SK-N-SH (cell line): ENCODE measurements around the gene ATP8A2. TPM values are rescaled to one million over a fixed set of nuclear protein-coding genes. Genes with fewer than 3 reads are reported as not detected.

Experiments
- CTCF ChIA-PET: fragments of 300-600, 350-600 bp; formaldehyde crosslinking; extraction: SDS; loops from one replicate; lab custom pipeline; 2021; lab: Yijun Ruan, JAX
- POLR2A ChIA-PET: fragments of 350-600 bp; sonication (Branson Sonifier 250); formaldehyde crosslinking; extraction: SDS; loops from one replicate; lab custom pipeline; 2020; ENCODE audit warnings: antibody characterized with exemption, inconsistent platforms; lab: Yijun Ruan, JAX
- DNase-seq: peaks from one replicate; pipeline ENCODE4 v3.0.0; 2012
- H2AFZ ChIP-seq: fragments of 200-600 bp; sonication (generic); 2 replicates; pipeline ENCODE4 v1.8.1; 2016; ENCODE audit warnings: antibody characterized with exemption, mild to moderate bottlenecking, low read depth
- H3F3A ChIP-seq: fragments of 200-600 bp; sonication (generic); replicated peaks from 2 replicates; pipeline ENCODE3; 2016; ENCODE audit warnings: antibody characterized with exemption, mild to moderate bottlenecking; ENCODE audit not compliant: insufficient read depth
- H3K27ac ChIP-seq, 2 experiments: fragments of 200-500 bp in 1 of 2; fragments of 200-600 bp in 1 of 2; sonication (Bioruptor generic) in 1 of 2; sonication (generic), shearing (Covaris generic) in 1 of 2; 2 replicates each; pipeline versions ENCODE4 v1.5.1 to v1.6.1; 2014 to 2016; ENCODE audit warnings: low read depth in 2 of 2, inconsistent platforms in 1 of 2, low read length in 1 of 2, mild to moderate bottlenecking in 1 of 2, mixed read lengths in 1 of 2
- H3K27me3 ChIP-seq: fragments of 200-600 bp; sonication (generic), shearing (Covaris generic); 2 replicates; pipeline ENCODE4 v1.6.1; 2016; ENCODE audit warnings: mixed run types; ENCODE audit not compliant: insufficient read depth
- H3K36me3 ChIP-seq, 2 experiments: fragments of 200-500 bp in 1 of 2; fragments of 200-600 bp in 1 of 2; sonication (Bioruptor generic) in 1 of 2; sonication (generic) in 1 of 2; replicated peaks in 1 of 2; 2 replicates each; pipeline versions ENCODE3 to v1.5.1; 2014 to 2016; ENCODE audit warnings: low read length in 1 of 2, mild to moderate bottlenecking in 1 of 2; ENCODE audit not compliant: insufficient read depth in 2 of 2, control insufficient read depth in 1 of 2
- H3K4me1 ChIP-seq, 2 experiments: fragments of 200-500 bp in 1 of 2; fragments of 200-600 bp in 1 of 2; sonication (Bioruptor generic) in 1 of 2; sonication (generic), shearing (Covaris generic) in 1 of 2; 2 replicates each; pipeline versions ENCODE4 v1.5.1 to v1.6.1; 2014 to 2016; ENCODE audit warnings: low read depth in 1 of 2, low read length in 1 of 2, mixed run types in 1 of 2; ENCODE audit not compliant: insufficient read depth in 2 of 2, control insufficient read depth in 1 of 2
- H3K4me2 ChIP-seq: fragments of 200-600 bp; sonication (generic), shearing (Covaris generic); 2 replicates; pipeline ENCODE4 v1.6.1; 2017; ENCODE audit warnings: mixed run types
- H3K4me3 ChIP-seq, 2 experiments: fragments of 200-500 bp in 1 of 2; fragments of 200-600 bp in 1 of 2; sonication (Bioruptor generic) in 1 of 2; sonication (generic), shearing (Covaris generic) in 1 of 2; 2 replicates each; pipeline versions ENCODE4 v1.5.1 to v1.8.1; 2014 to 2016; ENCODE audit warnings: low read depth in 2 of 2, inconsistent platforms in 1 of 2, low read length in 1 of 2, mild to moderate bottlenecking in 1 of 2, mixed read lengths in 1 of 2, moderate library complexity in 1 of 2
- H3K79me2 ChIP-seq: fragments of 200-600 bp; sonication (generic); 2 replicates; pipeline ENCODE4 v1.8.1; 2017; ENCODE audit warnings: mild to moderate bottlenecking; ENCODE audit not compliant: insufficient read depth
- H3K9ac ChIP-seq: fragments of 200-600 bp; sonication (generic); 2 replicates; pipeline ENCODE4 v1.6.1; 2017; ENCODE audit warnings: mixed run types
- H3K9me2 ChIP-seq: fragments of 200-600 bp; sonication (generic); 2 replicates; pipeline ENCODE4 v1.6.1; 2017; ENCODE audit warnings: mixed run types
- H3K9me3 ChIP-seq: fragments of 200-600 bp; sonication (generic); 2 replicates; pipeline ENCODE4 v1.6.1; 2017; ENCODE audit warnings: mixed run types, mild to moderate bottlenecking, moderate library complexity
- H4K20me1 ChIP-seq: fragments of 200-600 bp; sonication (generic); 2 replicates; pipeline ENCODE4 v1.6.1; 2017; ENCODE audit warnings: mild to moderate bottlenecking, mixed run types; ENCODE audit not compliant: insufficient read depth
- CHD2 ChIP-seq: fragments of 150-350 bp; IDR thresholded peaks from 2 replicates; pipeline ENCODE4 v1.6.1; 2018; ENCODE audit warnings: low read length; ENCODE audit not compliant: partially characterized antibody
- ELF1 ChIP-seq: IDR thresholded peaks from 2 replicates; pipeline ENCODE4 v1.4.0; 2012
- EZH2phosphoT487 ChIP-seq: fragments of 200-600 bp; sonication (generic); IDR thresholded peaks from 2 replicates; pipeline ENCODE4 v1.6.1; 2017; ENCODE audit warnings: low read depth, mixed run types, mild to moderate bottlenecking, antibody characterized with exemption, moderate library complexity, borderline replicate concordance
- FOXM1 ChIP-seq: IDR thresholded peaks from 2 replicates; pipeline ENCODE4 v1.4.0; 2012; ENCODE audit warnings: low read depth, mild to moderate bottlenecking
- GATA2 ChIP-seq: sonication (generic); formaldehyde crosslinking; IDR thresholded peaks from 2 replicates; pipeline ENCODE4 v1.5.0; 2020; ENCODE audit warnings: mild to moderate bottlenecking, missing genetic modification reagents
- JUND ChIP-seq: IDR thresholded peaks from 2 replicates; pipeline ENCODE4 v1.4.0; 2012
- MEF2A ChIP-seq: IDR thresholded peaks from 2 replicates; pipeline ENCODE4 v1.4.0; 2012; ENCODE audit warnings: low read depth, borderline replicate concordance
- NFIC ChIP-seq: IDR thresholded peaks from 2 replicates; pipeline ENCODE4 v1.4.0; 2012; ENCODE audit warnings: borderline replicate concordance
- NRF1 ChIP-seq: IDR thresholded peaks from 2 replicates; pipeline ENCODE4 v1.6.1; 2012; ENCODE audit warnings: low read depth, mild to moderate bottlenecking, low read length
- POLR2AphosphoS5 ChIP-seq: IDR thresholded peaks from 2 replicates; pipeline ENCODE4 v1.6.1; 2012; ENCODE audit warnings: low read depth, low read length
- RAD21 ChIP-seq: IDR thresholded peaks from 2 replicates; pipeline ENCODE4 v1.6.1; 2012; ENCODE audit warnings: mild to moderate bottlenecking, low read length
- RCOR1 ChIP-seq: fragments of 150-350 bp; IDR thresholded peaks from 2 replicates; pipeline ENCODE4 v1.6.1; 2017; ENCODE audit warnings: antibody characterized with exemption, low read length
- RFX5 ChIP-seq: IDR thresholded peaks from 2 replicates; pipeline ENCODE4 v1.6.1; 2012; ENCODE audit warnings: mild to moderate bottlenecking, improper control_type of control experiment, low read length
- RXRA ChIP-seq: IDR thresholded peaks from 2 replicates; pipeline ENCODE4 v1.4.0; 2012; ENCODE audit warnings: low read depth, mild to moderate bottlenecking, borderline replicate concordance
- SIN3A ChIP-seq: IDR thresholded peaks from 2 replicates; pipeline ENCODE4 v1.6.1; 2012; ENCODE audit warnings: low read depth, mild to moderate bottlenecking, low read length, moderate library complexity, borderline replicate concordance
- TAF1 ChIP-seq: IDR thresholded peaks from 2 replicates; pipeline ENCODE4 v1.6.1; 2012; ENCODE audit warnings: low read depth, mild to moderate bottlenecking, low read length, moderate library complexity, borderline replicate concordance
- TCF12 ChIP-seq: IDR thresholded peaks from 2 replicates; pipeline ENCODE4 v1.4.0; 2012
- TEAD4 ChIP-seq: IDR thresholded peaks from 2 replicates; pipeline ENCODE4 v1.4.0; 2012; ENCODE audit warnings: mild to moderate bottlenecking, borderline replicate concordance; ENCODE audit not compliant: insufficient read depth
- WGBS: methylation state at CpG from one replicate; pipeline ENCODE4 v1.1.6; 2017; ENCODE audit warnings: low lambda C conversion rate; 5-methylcytosine and 5-hydroxymethylcytosine counted together
- polyA plus RNA-seq, 3 experiments: library from polyadenylated mRNA; depleted of rRNA; stranded (reverse); fragments of >200 nt; gene quantifications; 2 replicates each; pipeline ENCODE4 v1.2.3, GENCODE V29; 2012
- TF ChIP-seq, protein P1 (sequence below): fragments of 150-350 bp; IDR thresholded peaks from 2 replicates; pipeline ENCODE4 v1.6.1; 2017; ENCODE audit warnings: antibody characterized with exemption, low read length, low read depth, borderline replicate concordance
- TF ChIP-seq, protein P2 (sequence below): IDR thresholded peaks from 2 replicates; pipeline ENCODE4; 2012
- TF ChIP-seq, protein P3 (sequence below): IDR thresholded peaks from 2 replicates; pipeline ENCODE4 v1.4.0; 2012; ENCODE audit warnings: low read depth

The ATP8A2 gene
- polyA plus RNA-seq, 1 of the 3 experiments (the other 2 are of a cell fraction) = 0.02 TPM

DNA sequence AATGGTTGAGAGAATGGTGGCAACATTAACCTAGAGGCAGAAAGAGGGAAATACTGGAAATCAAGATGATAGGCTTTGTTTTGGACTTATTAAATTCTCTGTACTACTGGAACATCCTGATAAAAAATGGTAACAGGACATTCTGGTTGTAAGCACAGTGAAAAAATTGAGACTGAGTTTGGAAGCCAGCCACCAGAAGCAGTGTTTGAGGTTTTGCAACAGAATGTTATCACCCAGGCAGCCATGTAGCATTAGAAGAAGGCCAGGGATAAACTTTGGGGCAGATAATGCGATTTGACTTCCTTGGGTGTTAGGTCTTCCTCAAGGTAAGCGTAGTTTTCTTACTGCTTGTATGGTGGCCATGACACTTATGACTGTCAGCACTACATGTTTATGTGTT lies 307.4 kb downstream of the ATP8A2 start:
- Histone ChIP-seq H3K4me1 (peaks cover 0 to 2% of the 10 kb centered on the region in 2 experiments; a peak in 1 of 4 replicates), H4K20me1 (no peaks in the 10 kb centered on the region), H3K9me2 (no peaks in the 10 kb centered on the region), H3K36me3 (no peaks in the 10 kb centered on the region), H3K9ac (no peak overlapping the region), H3K4me2 (no peak overlapping the region), H3K9me3 (no peaks in the 10 kb centered on the region), H3K27ac (no peak overlapping the region), H3K4me3 (no peak overlapping the region), H3K79me2 (no peaks in the 10 kb centered on the region), H3K27me3 (no peaks in the 10 kb centered on the region), H3F3A (no peaks in the 10 kb centered on the region), H2AFZ (no peak overlapping the region)
- whole genome bisulfite sequencing = 14% methylated on average over 2 of the region's 2 CpGs
- POLR2A ChIA-PET = no interaction called here
- CTCF ChIA-PET = interaction anchor here (1.2 kb wide), 1 partner anchor 17 kb away, joined by 4 read pairs; no protein-coding TSS in a partner anchor
- TF ChIP-seq, protein P1, sequence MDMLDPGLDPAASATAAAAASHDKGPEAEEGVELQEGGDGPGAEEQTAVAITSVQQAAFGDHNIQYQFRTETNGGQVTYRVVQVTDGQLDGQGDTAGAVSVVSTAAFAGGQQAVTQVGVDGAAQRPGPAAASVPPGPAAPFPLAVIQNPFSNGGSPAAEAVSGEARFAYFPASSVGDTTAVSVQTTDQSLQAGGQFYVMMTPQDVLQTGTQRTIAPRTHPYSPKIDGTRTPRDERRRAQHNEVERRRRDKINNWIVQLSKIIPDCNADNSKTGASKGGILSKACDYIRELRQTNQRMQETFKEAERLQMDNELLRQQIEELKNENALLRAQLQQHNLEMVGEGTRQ = no peak
- TF ChIP-seq RAD21 = no peak
- no peak for TF ChIP-seq RXRA
- TF ChIP-seq POLR2AphosphoS5 = no peak
- no peak for TF ChIP-seq EZH2phosphoT487
- no peak for DNase-seq

DNA sequence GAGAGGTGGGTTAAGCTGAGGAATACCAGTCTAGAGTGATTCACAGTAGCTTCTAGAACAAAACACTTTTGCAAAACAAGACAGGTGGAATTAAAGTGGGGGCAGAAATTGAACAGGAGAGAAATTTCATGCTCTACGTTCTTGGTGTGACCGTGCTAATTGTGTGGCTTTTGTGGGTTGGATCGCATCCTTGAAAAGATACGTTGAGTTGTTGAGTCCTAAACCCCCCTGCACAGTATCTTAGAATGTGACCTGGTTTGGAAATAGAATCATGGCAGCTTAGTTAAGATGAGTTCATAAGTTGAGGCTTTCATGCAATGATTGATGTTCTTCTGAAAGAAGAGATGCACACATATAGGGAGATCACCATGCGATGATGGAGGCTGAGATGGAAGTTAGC lies 308.2 kb downstream of the ATP8A2 start:
- Histone ChIP-seq H3K9me3 (no peaks in the 10 kb centered on the region), H2AFZ (no peak overlapping the region), H3K9ac (no peak overlapping the region), H3K27me3 (no peaks in the 10 kb centered on the region), H3K4me2 (no peak overlapping the region), H3K79me2 (no peaks in the 10 kb centered on the region), H3K4me1 (peaks cover 0 to 2% of the 10 kb centered on the region in 2 experiments; a peak in 1 of 4 replicates), H4K20me1 (no peaks in the 10 kb centered on the region), H3K4me3 (no peak overlapping the region), H3K9me2 (no peaks in the 10 kb centered on the region), H3K36me3 (no peaks in the 10 kb centered on the region), H3F3A (no peaks in the 10 kb centered on the region), H3K27ac (no peak overlapping the region)
- no peak for DNase-seq
- CTCF ChIA-PET = no interaction called here
- TF ChIP-seq EZH2phosphoT487 (no peak), MEF2A (no peak), RFX5 (no peak), FOXM1 (no peak), TCF12 (no peak), RCOR1 (no peak), ELF1 (no peak), JUND (no peak), RXRA (no peak), NRF1 (no peak), GATA2 (CRISPR knock-in tag) (no peak), SIN3A (no peak), NFIC (no peak), TAF1 (no peak), CHD2 (no peak), TEAD4 (no peak)
- TF ChIP-seq, protein P2, sequence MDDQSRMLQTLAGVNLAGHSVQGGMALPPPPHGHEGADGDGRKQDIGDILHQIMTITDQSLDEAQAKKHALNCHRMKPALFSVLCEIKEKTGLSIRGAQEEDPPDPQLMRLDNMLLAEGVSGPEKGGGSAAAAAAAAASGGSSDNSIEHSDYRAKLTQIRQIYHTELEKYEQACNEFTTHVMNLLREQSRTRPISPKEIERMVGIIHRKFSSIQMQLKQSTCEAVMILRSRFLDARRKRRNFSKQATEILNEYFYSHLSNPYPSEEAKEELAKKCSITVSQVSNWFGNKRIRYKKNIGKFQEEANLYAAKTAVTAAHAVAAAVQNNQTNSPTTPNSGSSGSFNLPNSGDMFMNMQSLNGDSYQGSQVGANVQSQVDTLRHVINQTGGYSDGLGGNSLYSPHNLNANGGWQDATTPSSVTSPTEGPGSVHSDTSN = no peak
- TF ChIP-seq, protein P1 = no peak
- TF ChIP-seq, protein P3, sequence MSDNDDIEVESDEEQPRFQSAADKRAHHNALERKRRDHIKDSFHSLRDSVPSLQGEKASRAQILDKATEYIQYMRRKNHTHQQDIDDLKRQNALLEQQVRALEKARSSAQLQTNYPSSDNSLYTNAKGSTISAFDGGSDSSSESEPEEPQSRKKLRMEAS = no peak
- 71% methylated on average over 5 of the region's 5 CpGs for whole genome bisulfite sequencing
- POLR2A ChIA-PET = no interaction called here
